ENCODE measurements around the gene TCEA2.

Gene TCEA2

DNA sequence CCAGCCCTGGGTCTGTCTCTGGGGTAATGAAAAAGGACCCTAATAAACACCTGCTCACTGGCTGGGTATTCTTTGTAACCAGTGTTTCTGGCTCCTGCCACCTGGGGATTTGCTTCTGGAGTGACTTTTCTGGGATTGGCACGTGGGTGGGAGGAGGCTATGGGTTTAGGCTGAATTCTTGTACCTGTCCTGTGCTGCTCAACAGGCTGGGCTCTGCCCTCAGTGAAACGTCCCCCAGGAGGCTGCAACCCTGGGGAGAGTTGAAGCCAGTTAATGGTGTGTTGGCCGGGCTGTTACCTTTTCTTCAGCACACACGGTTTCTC is 37.5 kb downstream of the TCEA2 start:
- TF ChIP-seq, protein P1, sequence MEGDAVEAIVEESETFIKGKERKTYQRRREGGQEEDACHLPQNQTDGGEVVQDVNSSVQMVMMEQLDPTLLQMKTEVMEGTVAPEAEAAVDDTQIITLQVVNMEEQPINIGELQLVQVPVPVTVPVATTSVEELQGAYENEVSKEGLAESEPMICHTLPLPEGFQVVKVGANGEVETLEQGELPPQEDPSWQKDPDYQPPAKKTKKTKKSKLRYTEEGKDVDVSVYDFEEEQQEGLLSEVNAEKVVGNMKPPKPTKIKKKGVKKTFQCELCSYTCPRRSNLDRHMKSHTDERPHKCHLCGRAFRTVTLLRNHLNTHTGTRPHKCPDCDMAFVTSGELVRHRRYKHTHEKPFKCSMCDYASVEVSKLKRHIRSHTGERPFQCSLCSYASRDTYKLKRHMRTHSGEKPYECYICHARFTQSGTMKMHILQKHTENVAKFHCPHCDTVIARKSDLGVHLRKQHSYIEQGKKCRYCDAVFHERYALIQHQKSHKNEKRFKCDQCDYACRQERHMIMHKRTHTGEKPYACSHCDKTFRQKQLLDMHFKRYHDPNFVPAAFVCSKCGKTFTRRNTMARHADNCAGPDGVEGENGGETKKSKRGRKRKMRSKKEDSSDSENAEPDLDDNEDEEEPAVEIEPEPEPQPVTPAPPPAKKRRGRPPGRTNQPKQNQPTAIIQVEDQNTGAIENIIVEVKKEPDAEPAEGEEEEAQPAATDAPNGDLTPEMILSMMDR (IDR thresholded peaks at IDR 0.05; ENCODE audit: insufficient read depth, low read length, poor library complexity, severe bottlenecking) = no peak
- H3K36me3 ChIP-seq (ENCODE audit: control insufficient read depth, insufficient read depth, low read length) = no peaks in the 10 kb centered on the region
- no peak for DNase-seq (ENCODE audit: extremely low read depth, insufficient read length)
- H3K27me3 ChIP-seq (replicated peaks; ENCODE audit: control insufficient read depth, insufficient read depth, low read length) = peaks cover 1% of the 10 kb centered on the region; the same call in 1 of the 2 replicates
- H3K4me3 ChIP-seq (replicated peaks; ENCODE audit: low read depth, low read length) = no peak overlapping the region

- H3K27me3 ChIP-seq (replicated peaks; ENCODE audit: control insufficient read depth, insufficient read depth, low read length) = peaks cover 1% of the 10 kb centered on the region
- DNase-seq (ENCODE audit: extremely low read depth, insufficient read length) = no peak
- no peak overlapping the region for H3K4me3 ChIP-seq (replicated peaks; ENCODE audit: low read depth, low read length)
Observed at GRCh38 chr20:64100946-64101688, 38.1 kb downstream of the TCEA2 start.

DNA sequence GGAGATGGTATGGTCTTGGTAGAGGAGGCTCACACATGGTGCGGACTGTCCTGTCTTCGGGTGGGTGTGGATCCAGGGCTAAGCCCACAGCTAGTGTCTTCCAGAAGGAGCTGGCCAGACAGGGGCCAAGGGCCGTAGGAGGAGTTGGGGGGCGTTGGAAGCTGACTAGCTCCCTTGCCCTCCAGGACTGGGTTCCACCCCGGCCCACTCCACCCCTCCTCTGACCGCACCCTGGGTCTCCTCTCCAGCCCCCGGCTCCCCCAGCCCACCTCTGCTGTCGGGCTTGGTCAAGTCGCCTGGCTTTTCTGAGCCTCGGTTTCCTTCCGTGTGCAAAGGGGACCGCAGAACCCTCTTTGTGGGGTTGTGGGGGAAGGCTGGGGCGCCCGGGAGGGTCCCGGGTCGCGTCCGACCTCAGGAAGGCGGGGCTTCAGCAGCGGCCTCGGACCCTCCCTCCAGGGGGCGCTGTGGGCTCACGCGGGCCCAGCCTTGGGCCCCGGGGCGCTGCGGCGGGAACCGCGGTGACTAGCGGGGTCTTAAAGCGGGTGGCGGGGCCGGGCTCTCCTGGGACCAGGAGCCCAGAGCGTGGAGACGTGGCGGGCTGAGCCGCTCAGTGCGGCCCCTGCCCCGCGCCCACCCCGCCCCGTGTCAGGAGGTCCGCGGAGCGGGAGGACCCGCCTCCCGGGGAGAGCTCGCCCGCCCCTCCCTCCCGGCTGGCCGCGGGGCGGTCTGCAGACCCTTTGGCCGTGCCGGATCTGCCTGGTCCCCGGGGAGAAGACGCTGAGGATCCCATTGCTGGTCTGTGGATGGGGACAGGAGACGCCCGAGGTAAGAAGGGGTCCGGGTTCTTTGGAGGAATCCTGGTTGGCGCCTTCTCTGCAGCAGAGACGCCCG is 39.0 kb downstream of the TCEA2 start:
- Histone ChIP-seq H3K4me3 (replicated peaks; ENCODE audit: low read depth, low read length) (no peak overlapping the region), H3K27me3 (replicated peaks; ENCODE audit: control insufficient read depth, insufficient read depth, low read length) (peaks cover 1% of the 10 kb centered on the region), H3K36me3 (ENCODE audit: control insufficient read depth, insufficient read depth, low read length) (no peaks in the 10 kb centered on the region)
- TF ChIP-seq, protein P1 (IDR thresholded peaks at IDR 0.05; ENCODE audit: insufficient read depth, low read length, poor library complexity, severe bottlenecking) = peak; percentile 68
- peak; percentile 50 for DNase-seq (ENCODE audit: extremely low read depth, insufficient read length)

More at GRCh38 chr20:64100946-64101688, 38.1 kb downstream of the TCEA2 start:
- no peaks in the 10 kb centered on the region for H3K36me3 ChIP-seq (ENCODE audit: control insufficient read depth, insufficient read depth, low read length)
- TF ChIP-seq, protein P1 (IDR thresholded peaks at IDR 0.05; ENCODE audit: insufficient read depth, low read length, poor library complexity, severe bottlenecking) = no peak

- no peak for DNase-seq (ENCODE audit: extremely low read depth, insufficient read length)
- TF ChIP-seq, protein P1 (IDR thresholded peaks at IDR 0.05; ENCODE audit: insufficient read depth, low read length, poor library complexity, severe bottlenecking) = no peak
- Histone ChIP-seq H3K36me3 (ENCODE audit: control insufficient read depth, insufficient read depth, low read length) (no peaks in the 10 kb centered on the region), H3K27me3 (replicated peaks; ENCODE audit: control insufficient read depth, insufficient read depth, low read length) (peaks cover 1% of the 10 kb centered on the region), H3K4me3 (replicated peaks; ENCODE audit: low read depth, low read length) (no peak overlapping the region)
Observed at GRCh38 chr20:64102647-64103354, 39.8 kb downstream of the TCEA2 start.

DNA sequence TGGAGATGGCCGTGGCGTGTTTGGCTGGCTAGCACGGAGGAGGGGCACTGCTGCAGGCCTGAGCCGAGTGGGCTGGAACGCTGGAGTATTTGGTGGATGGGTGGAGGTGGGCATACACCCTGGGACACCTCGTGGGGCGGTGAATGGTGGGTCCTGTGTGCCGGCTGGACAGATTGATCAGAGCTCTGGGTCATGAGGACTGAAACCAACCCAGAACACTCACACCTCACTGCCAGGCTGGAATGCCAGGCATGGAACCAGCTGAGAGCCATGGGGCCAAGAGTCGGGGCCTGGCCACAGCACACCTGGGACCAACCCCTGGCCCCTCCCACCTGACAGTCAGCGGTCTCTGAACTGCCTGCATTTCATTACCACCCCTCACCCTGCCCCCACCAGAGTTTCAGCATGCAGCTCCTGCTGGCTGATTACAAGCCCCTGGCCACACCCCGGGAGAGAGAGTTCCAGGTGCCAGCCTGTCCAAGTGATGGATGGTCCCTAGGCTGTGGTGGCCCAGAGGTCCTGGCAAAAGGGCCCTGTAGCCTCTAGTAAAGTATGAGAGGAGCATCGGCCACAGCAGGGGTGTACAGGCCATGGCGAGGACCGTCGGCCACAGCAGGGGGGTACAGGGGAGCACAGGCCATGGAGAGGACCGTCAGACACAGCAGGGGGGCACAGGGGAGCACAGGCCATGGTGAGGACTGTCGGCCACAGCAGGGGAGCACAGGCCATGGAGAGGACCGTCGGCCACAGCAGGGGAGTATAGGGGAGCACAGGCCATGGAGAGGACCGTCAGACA is 41.1 kb downstream of the TCEA2 start:
- H3K27me3 ChIP-seq (replicated peaks; ENCODE audit: control insufficient read depth, insufficient read depth, low read length) = peaks cover 1% of the 10 kb centered on the region
- no peak overlapping the region for H3K4me3 ChIP-seq (replicated peaks; ENCODE audit: low read depth, low read length)
- no peaks in the 10 kb centered on the region for H3K36me3 ChIP-seq (ENCODE audit: control insufficient read depth, insufficient read depth, low read length)
- DNase-seq (ENCODE audit: extremely low read depth, insufficient read length) = no peak
- TF ChIP-seq, protein P1 (IDR thresholded peaks at IDR 0.05; ENCODE audit: insufficient read depth, low read length, poor library complexity, severe bottlenecking) = no peak

Measured in GM06990 (cell line).